Gastroesophageal sphincter (tissue), 3 donors: ENCODE data around the gene KBTBD4.

Source experiments
- CTCF ChIP-seq, 4 experiments: fragments of 200-600 bp in 2 of 4; fragments of 450-650 bp in 2 of 4; sonication (generic) in 1 of 4; IDR thresholded peaks; one replicate each; pipeline ENCODE4 v1.5.1; 2017 to 2019; ENCODE audit warnings: antibody characterized with exemption in 4 of 4, mild to moderate bottlenecking in 2 of 4, moderate library complexity in 2 of 4
- EP300 ChIP-seq: sonication (generic); formaldehyde crosslinking; IDR thresholded peaks from one replicate; pipeline ENCODE4 v1.6.1; 2017; ENCODE audit warnings: antibody characterized with exemption, mild to moderate bottlenecking
- POLR2A ChIP-seq, 2 donors: fragments of 450-650 bp; IDR thresholded peaks; one replicate each; pipeline ENCODE4 v1.6.1; 2017; ENCODE audit warnings: antibody characterized with exemption in 2 of 2, mild to moderate bottlenecking in 2 of 2, moderate library complexity in 1 of 2
- POLR2AphosphoS5 ChIP-seq: sonication (generic); formaldehyde crosslinking; IDR thresholded peaks from one replicate; pipeline ENCODE4 v1.6.1; 2017; ENCODE audit warnings: antibody characterized with exemption

GRCh38 chr11:47626234-47626633 lies 47.5 kb upstream of the KBTBD4 start:
- TF ChIP-seq CTCF (IDR thresholded peaks at IDR 0.05) (no peak), POLR2A (IDR thresholded peaks at IDR 0.05) (no peak), POLR2AphosphoS5 (no peak), EP300 (no peak)
